ENCODE data around the gene AICDA.

- TF ChIP-seq, protein P1, sequence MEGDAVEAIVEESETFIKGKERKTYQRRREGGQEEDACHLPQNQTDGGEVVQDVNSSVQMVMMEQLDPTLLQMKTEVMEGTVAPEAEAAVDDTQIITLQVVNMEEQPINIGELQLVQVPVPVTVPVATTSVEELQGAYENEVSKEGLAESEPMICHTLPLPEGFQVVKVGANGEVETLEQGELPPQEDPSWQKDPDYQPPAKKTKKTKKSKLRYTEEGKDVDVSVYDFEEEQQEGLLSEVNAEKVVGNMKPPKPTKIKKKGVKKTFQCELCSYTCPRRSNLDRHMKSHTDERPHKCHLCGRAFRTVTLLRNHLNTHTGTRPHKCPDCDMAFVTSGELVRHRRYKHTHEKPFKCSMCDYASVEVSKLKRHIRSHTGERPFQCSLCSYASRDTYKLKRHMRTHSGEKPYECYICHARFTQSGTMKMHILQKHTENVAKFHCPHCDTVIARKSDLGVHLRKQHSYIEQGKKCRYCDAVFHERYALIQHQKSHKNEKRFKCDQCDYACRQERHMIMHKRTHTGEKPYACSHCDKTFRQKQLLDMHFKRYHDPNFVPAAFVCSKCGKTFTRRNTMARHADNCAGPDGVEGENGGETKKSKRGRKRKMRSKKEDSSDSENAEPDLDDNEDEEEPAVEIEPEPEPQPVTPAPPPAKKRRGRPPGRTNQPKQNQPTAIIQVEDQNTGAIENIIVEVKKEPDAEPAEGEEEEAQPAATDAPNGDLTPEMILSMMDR (conservative IDR thresholded peaks at IDR 0.05 in 1 of 2, IDR thresholded peaks at IDR 0.05 in 1 of 2; ENCODE audit: extremely low read depth in 1 of 2, insufficient read depth in 1 of 2, low read depth in 1 of 2, low read length in 2 of 2): no peak
- TF ChIP-seq EZH2 (IDR thresholded peaks at IDR 0.05; ENCODE audit: borderline replicate concordance, low read length): no peak
Measured at GRCh38 chr12:8594072-8594471, 18.6 kb downstream of the AICDA start.
